Nephron progenitor cell (in vitro differentiated cells): ENCODE data around the gene S100A8.

Source experiments
- DNase-seq: peaks from one replicate; pipeline ENCODE4 v3.0.0; 2021
- H3K27ac Mint-ChIP-seq: 2 replicates; pipeline ENCODE4 v1.8.0; 2021; ENCODE audit warnings: mild to moderate bottlenecking, moderate library complexity, mixed read lengths
- H3K27me3 Mint-ChIP-seq: 2 replicates; pipeline ENCODE4 v1.8.0; 2021; ENCODE audit warnings: mild to moderate bottlenecking, low read depth, mixed read lengths; ENCODE audit not compliant: poor library complexity
- H3K36me3 Mint-ChIP-seq: 2 replicates; pipeline ENCODE4 v1.8.0; 2021; ENCODE audit warnings: low read depth, mixed read lengths
- H3K4me1 Mint-ChIP-seq: 2 replicates; pipeline ENCODE4 v1.8.0; 2021; ENCODE audit warnings: mixed read lengths
- H3K4me3 Mint-ChIP-seq: 2 replicates; pipeline ENCODE4 v1.8.0; 2021; ENCODE audit warnings: mild to moderate bottlenecking, moderate library complexity, mixed read lengths
- H3K9me3 Mint-ChIP-seq: 2 replicates; pipeline ENCODE4 v1.8.0; 2021; ENCODE audit warnings: mild to moderate bottlenecking, moderate library complexity, mixed read lengths
- CTCF ChIP-seq: fragments of 200-600 bp; sonication (generic); IDR thresholded peaks from 2 replicates; pipeline ENCODE4 v1.5.0; 2021; ENCODE audit warnings: antibody characterized with exemption

S100A8 gene

DNA sequence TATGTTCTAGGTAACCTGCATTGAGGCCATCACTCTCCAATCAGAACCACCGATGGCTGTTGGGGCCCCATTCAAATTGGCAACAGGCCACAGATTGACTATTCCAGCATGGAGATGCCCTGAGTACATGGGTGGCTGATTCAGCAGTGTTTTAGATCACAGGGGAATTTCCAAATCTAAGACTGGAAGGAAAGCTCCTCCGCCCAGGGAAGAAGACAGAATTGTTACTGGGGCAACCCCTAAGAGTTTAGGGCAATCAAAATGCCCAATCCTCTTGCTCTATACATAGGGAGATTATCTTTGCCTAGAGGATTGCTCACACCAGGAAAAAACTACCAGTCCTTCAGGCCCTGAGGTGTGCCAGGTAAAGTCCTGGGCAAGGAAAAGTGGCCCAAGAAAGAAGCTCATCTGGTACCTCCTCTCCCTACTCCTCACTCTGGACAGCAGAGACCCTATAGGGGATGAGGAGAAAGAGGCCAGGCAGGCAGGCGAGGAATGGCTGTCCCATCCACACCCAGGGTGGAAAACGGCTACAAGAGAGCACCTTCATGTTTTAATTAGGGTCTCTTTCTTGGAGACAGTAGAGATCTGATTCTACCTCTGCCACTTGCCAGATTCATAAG, 5.8 kb downstream of the S100A8 start:
- Mint-ChIP-seq H3K4me3 (no peak overlapping the region), H3K4me1 (no peaks in the 10 kb centered on the region), H3K27me3 (peaks cover 19% of the 10 kb centered on the region), H3K36me3 (no peaks in the 10 kb centered on the region), H3K27ac (no peak overlapping the region), H3K9me3 (peaks cover 23% of the 10 kb centered on the region)
- no peak for TF ChIP-seq CTCF
- no peak for DNase-seq

GRCh38 chr1:153380711-153381110, 10.2 kb downstream of the S100A8 start:
- TF ChIP-seq CTCF: no peak

DNA sequence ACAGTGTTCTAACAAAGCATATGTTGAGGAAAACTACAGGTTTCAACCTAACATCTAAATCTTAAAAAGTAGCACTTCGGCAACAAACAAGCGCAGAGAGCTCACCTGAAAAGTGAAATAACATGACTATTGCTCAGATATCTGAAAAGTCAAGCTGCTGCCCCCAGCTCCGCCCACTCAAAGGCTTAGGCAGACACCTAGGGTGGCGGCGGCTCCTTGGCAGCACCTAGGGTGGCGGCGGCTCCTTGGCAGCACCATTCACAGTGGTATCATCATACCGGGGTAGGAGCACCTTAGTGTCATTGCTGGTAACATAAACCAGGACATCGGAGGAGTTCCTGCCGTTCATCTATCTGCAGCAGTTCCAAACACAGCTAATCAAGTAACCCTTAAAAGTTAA, 11.3 kb downstream of the S100A8 start:
- no peak for TF ChIP-seq CTCF
- Mint-ChIP-seq H3K36me3 (no peaks in the 10 kb centered on the region), H3K9me3 (peaks cover 44% of the 10 kb centered on the region), H3K27ac (no peak overlapping the region), H3K27me3 (peaks cover 24% of the 10 kb centered on the region), H3K4me3 (no peak overlapping the region), H3K4me1 (no peaks in the 10 kb centered on the region)
- DNase-seq: no peak

More at GRCh38 chr1:153380711-153381110, 10.2 kb downstream of the S100A8 start:
- Mint-ChIP-seq H3K4me3 (no peak overlapping the region), H3K36me3 (no peaks in the 10 kb centered on the region), H3K4me1 (no peaks in the 10 kb centered on the region), H3K27ac (no peak overlapping the region), H3K27me3 (peaks cover 21% of the 10 kb centered on the region), H3K9me3 (peaks cover 43% of the 10 kb centered on the region)
- no peak for DNase-seq

DNA sequence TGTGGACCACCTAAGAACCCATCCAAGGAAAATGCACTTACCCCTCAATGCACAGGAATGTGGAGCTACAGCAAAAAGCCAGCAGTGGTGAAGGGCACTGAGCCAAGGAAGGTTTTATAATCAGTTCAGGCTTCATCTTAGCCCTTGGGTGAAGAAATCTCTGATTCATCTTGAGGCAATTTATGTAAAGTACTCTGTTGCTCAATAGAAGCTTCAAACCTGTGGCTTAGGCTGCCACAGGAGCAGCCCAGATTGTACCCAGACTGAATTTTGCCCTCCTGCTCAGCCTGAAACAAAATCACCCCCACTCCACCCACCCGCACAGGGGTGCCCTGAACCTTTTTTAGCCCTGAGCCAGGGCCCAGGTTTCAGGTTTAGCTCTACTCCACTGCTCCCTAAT, 15.4 kb downstream of the S100A8 start, which contains the start of gene S100A12:
TSS of gene S100A12 (minus strand) at position 111 of the 400 bp plus-strand sequence. CDS start 1,029 bp downstream, outside the sequence.
- Mint-ChIP-seq H3K27me3 (peaks cover 17% of the 10 kb centered on the region), H3K4me1 (no peaks in the 10 kb centered on the region), H3K27ac (no peak within 1 kb of the TSS), H3K36me3 (no peaks in the 10 kb centered on the region), H3K9me3 (peaks cover 21% of the 10 kb centered on the region), H3K4me3 (no peak within 1 kb of the TSS)
- no peak for TF ChIP-seq CTCF
- no peak for DNase-seq

DNA sequence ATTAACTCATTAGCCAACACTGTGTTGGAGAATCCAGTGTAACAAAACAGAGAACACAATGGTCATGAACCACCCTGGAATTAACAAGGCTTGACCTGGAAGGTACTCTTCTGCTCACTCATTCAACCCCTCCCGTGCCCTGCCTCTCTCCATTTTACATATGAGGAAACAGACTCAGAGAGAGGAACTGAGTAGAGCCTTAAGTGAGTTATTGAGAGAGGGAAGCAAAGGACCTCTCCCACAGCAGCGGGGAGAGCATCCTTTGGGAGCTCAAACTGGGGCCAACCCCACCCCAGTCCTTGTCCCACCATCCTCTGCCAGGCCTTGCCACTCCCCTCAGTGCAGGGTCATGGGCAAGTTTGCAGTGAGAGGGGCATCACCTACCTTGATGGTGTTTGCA, 16.8 kb downstream of the S100A8 start:
- peaks cover 17% of the 10 kb centered on the region for H3K9me3 Mint-ChIP-seq
- TF ChIP-seq CTCF: no peak
- DNase-seq: no peak
- no peaks in the 10 kb centered on the region for H3K36me3 Mint-ChIP-seq
- H3K27ac Mint-ChIP-seq: no peak overlapping the region
- H3K27me3 Mint-ChIP-seq: peaks cover 20% of the 10 kb centered on the region
- no peaks in the 10 kb centered on the region for H3K4me1 Mint-ChIP-seq
- H3K4me3 Mint-ChIP-seq: no peak overlapping the region

- Mint-ChIP-seq H3K4me1 (no peaks in the 10 kb centered on the region), H3K36me3 (no peaks in the 10 kb centered on the region), H3K4me3 (no peak overlapping the region), H3K27me3 (peaks cover 18% of the 10 kb centered on the region), H3K9me3 (peaks cover 13% of the 10 kb centered on the region), H3K27ac (no peak overlapping the region)
- no peak for TF ChIP-seq CTCF
- DNase-seq: no peak
Measured at GRCh38 chr1:153372571-153372970, 18.3 kb downstream of the S100A8 start.
